Neural progenitor cell (in vitro differentiated cells): ENCODE data around the gene IGSF6.

Source experiments
- CTCF ChIP-seq: fragments of 200-600 bp; sonication (generic); IDR thresholded peaks from 2 replicates; pipeline ENCODE4 v1.5.1; 2017; ENCODE audit warnings: antibody characterized with exemption, mild to moderate bottlenecking
- EZH2 ChIP-seq: fragments of 200-600 bp; sonication (generic); IDR thresholded peaks from 2 replicates; pipeline ENCODE4 v1.6.1; 2017; ENCODE audit warnings: antibody characterized with exemption, mild to moderate bottlenecking, moderate library complexity
- EZH2phosphoT487 ChIP-seq: fragments of 200-600 bp; sonication (generic); IDR thresholded peaks from 2 replicates; pipeline ENCODE4 v1.6.1; 2017; ENCODE audit warnings: antibody characterized with exemption

- TF ChIP-seq CTCF: no peak
- TF ChIP-seq EZH2: no peak
- no peak for TF ChIP-seq EZH2phosphoT487
Observed at GRCh38 chr16:21653571-21653970, 1.2 kb upstream of the IGSF6 start.
